PC-9 (cell line): Measurements from ENCODE around the gene ODAD4. TPM values are rescaled to one million over a fixed set of nuclear protein-coding genes. Genes with fewer than 3 reads are reported as not detected.

Experiments used
- BruUV-seq: library from RNA; stranded (reverse); fragments of 400-500 nt; replicated peaks from 2 replicates; lab custom pipeline; 2021; lab: Mats Ljungman, UMichigan
- CTCF ChIA-PET: fragments of 300-600 bp; sonication (Branson Sonifier 250); formaldehyde crosslinking; loops from one replicate; lab custom pipeline; 2022; ENCODE audit warnings: antibody characterized with exemption; lab: Charles Lee
- POLR2A ChIA-PET: fragments of 300-600 bp; sonication (Branson Sonifier 250); formaldehyde crosslinking; loops from one replicate; lab custom pipeline; 2022; ENCODE audit warnings: antibody characterized with exemption; ENCODE audit not compliant: unreplicated experiment; lab: Charles Lee
- DNase-seq, 2 experiments: peaks; one replicate each; pipeline versions ENCODE4 v3.0.0 to v3.0.0-alpha.2; 2015 to 2022; ENCODE audit warnings: mixed read lengths in 1 of 2
- H2AFZ ChIP-seq: fragments of 200-600 bp; sonication (generic); 2 replicates; pipeline ENCODE4 v1.8.1; 2017; ENCODE audit warnings: antibody characterized with exemption
- H3F3A ChIP-seq: fragments of 200-600 bp; sonication (generic); 2 replicates; pipeline ENCODE4 v1.8.1; 2017; ENCODE audit warnings: antibody characterized with exemption, mild to moderate bottlenecking, low read depth; ENCODE audit not compliant: insufficient read depth
- H3K27ac ChIP-seq: fragments of 200-600 bp; sonication (generic); 2 replicates; pipeline ENCODE4 v1.6.1; 2016; ENCODE audit warnings: mixed run types
- H3K27me3 ChIP-seq: fragments of 200-600 bp; sonication (generic); 2 replicates; pipeline ENCODE4 v1.6.1; 2016; ENCODE audit warnings: low read depth, mixed run types; ENCODE audit not compliant: insufficient read depth
- H3K36me3 ChIP-seq: fragments of 200-600 bp; sonication (generic); 2 replicates; pipeline ENCODE4 v1.6.1; 2016; ENCODE audit warnings: low read depth, mixed run types
- H3K4me1 ChIP-seq: fragments of 200-600 bp; sonication (generic); replicated peaks from 2 replicates; pipeline ENCODE4 v1.6.1; 2016; ENCODE audit warnings: mixed run types; ENCODE audit not compliant: insufficient read depth
- H3K4me2 ChIP-seq: fragments of 200-600 bp; sonication (generic); 2 replicates; pipeline ENCODE4 v1.6.1; 2017; ENCODE audit warnings: mixed run types
- H3K4me3 ChIP-seq: fragments of 200-600 bp; sonication (generic); 2 replicates; pipeline ENCODE4 v1.6.1; 2016; ENCODE audit warnings: mixed run types
- H3K79me2 ChIP-seq: fragments of 200-600 bp; sonication (generic); 2 replicates; pipeline ENCODE4 v1.6.1; 2017; ENCODE audit warnings: low read depth, mixed run types
- H3K9me2 ChIP-seq: fragments of 200-600 bp; sonication (generic); 2 replicates; pipeline ENCODE4 v1.8.1; 2017; ENCODE audit warnings: mild to moderate bottlenecking; ENCODE audit not compliant: insufficient read depth
- H3K9me3 ChIP-seq: fragments of 200-600 bp; sonication (generic); 2 replicates; pipeline ENCODE4 v1.8.1; 2016; ENCODE audit warnings: low read depth; ENCODE audit not compliant: insufficient read depth
- H4K20me1 ChIP-seq: fragments of 200-600 bp; sonication (generic); 2 replicates; pipeline ENCODE4 v1.8.1; 2017; ENCODE audit not compliant: insufficient read depth
- EZH2 ChIP-seq: fragments of 200-600 bp; sonication (generic); IDR thresholded peaks from 2 replicates; pipeline ENCODE4 v1.8.0; 2017; ENCODE audit warnings: antibody characterized with exemption, low read depth
- intact Hi-C: fragments of 100-400 bp; cut with micrococcal nuclease; formaldehyde crosslinking; loops from one replicate; pipeline ENCODE4 v1.10.0; 2022; ENCODE audit not compliant: unreplicated experiment
- total RNA-seq: library from RNA; stranded (reverse); gene quantifications from 2 replicates; pipeline ENCODE4 v1.2.3, GENCODE V29; 2021
- TF ChIP-seq, protein P1 (sequence below): fragments of 200-600 bp; sonication (generic); conservative IDR thresholded peaks from 2 replicates; pipeline ENCODE4 v1.6.1; 2017; ENCODE audit warnings: mixed run types, antibody characterized with exemption, mild to moderate bottlenecking, moderate library complexity

The ODAD4 gene
- total RNA-seq, 1 experiment from 2014 or later, result 4.0 TPM

DNA sequence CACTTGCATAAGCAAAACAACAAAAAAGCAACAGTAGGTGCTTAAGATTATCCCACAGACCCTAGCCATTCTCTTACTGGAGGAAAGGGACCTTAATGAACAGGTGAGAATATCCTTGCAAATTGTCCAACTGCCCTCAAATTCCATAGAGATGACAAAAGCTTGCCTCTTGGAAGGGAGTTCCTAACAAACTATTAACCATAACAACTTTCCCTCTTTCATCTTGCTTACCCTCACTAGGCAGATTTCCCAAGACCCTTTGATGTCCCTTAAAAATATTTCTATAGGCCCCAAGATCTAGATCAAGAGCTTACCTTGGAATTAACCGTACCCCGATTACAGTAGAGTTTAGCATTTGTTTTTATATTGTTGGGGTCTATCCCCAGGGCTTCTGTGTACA, 58.0 kb downstream of the ODAD4 start:
- no TSS peak for BruUV-seq

DNA sequence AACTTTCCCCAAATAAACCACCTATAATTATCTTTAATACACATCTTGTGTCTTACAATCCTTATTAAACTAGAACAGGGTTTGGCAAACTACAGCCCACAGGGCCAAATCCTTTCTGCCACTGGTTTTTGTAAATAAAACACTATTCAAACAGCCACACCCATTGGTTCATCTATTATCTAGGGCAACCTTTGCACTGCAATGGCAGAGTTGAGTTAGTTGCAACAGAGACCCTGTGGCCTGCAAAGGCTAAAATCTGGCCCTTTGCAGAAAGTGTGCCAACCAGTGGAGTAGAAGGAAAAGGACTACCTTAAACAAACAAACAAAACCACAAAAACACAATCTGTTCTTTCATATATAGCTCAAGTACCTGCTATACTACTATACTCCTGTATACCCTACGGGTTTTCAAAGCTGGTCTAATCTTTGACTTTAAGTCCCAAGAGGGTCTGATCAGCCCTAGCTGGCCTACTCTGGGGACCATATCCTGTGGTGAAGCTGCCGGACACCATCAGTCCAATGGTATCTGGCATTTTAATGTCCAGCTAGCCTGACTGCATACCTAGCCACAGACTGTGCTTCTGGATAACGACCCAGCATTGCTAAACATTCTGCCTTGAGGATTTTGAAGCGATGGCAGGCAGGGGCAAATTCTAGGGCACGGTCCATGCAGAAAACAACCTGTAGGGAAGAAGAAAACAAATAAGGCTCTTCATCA, 59.4 kb downstream of the ODAD4 start:
- Histone ChIP-seq H3K4me1 (peaks cover 34% of the 10 kb centered on the region), H3K9me3 (no peaks in the 10 kb centered on the region), H3K79me2 (no peaks in the 10 kb centered on the region), H3F3A (peaks cover 46% of the 10 kb centered on the region), H3K27ac (peak overlapping the region; percentile 32; the same call in 1 of the 2 replicates), H4K20me1 (peaks cover 67% of the 10 kb centered on the region), H3K4me3 (no peak overlapping the region; the same call in 1 of the 2 replicates), H3K4me2 (peak overlapping the region; percentile 39), H2AFZ (no peak overlapping the region), H3K27me3 (no peaks in the 10 kb centered on the region), H3K36me3 (peaks cover 44% of the 10 kb centered on the region), H3K9me2 (no peaks in the 10 kb centered on the region)
- ChIA-PET POLR2A (interaction anchor here (0.6 to 0.7 kb wide), 2 partner anchors 28 to 154 kb away, joined by 3 to 5 read pairs; partner anchors contain the start of gene NT5C3B), CTCF (interaction anchor here (0.7 kb wide), 1 partner anchor 23 kb away, joined by 5 read pairs; no protein-coding TSS in a partner anchor)
- peak in 1 of 2 experiments; percentile 91 for DNase-seq
- intact Hi-C loops, result no loop called here
- no peak for TF ChIP-seq EZH2
- TF ChIP-seq, protein P1, sequence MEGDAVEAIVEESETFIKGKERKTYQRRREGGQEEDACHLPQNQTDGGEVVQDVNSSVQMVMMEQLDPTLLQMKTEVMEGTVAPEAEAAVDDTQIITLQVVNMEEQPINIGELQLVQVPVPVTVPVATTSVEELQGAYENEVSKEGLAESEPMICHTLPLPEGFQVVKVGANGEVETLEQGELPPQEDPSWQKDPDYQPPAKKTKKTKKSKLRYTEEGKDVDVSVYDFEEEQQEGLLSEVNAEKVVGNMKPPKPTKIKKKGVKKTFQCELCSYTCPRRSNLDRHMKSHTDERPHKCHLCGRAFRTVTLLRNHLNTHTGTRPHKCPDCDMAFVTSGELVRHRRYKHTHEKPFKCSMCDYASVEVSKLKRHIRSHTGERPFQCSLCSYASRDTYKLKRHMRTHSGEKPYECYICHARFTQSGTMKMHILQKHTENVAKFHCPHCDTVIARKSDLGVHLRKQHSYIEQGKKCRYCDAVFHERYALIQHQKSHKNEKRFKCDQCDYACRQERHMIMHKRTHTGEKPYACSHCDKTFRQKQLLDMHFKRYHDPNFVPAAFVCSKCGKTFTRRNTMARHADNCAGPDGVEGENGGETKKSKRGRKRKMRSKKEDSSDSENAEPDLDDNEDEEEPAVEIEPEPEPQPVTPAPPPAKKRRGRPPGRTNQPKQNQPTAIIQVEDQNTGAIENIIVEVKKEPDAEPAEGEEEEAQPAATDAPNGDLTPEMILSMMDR, result 0 out of 2 replicates have a peak, but pooled peaks have one; percentile 12
- no TSS peak for BruUV-seq

More for the DNA sequence above, 58.0 kb downstream of the ODAD4 start:
- no peaks in the 10 kb centered on the region for H3K79me2 ChIP-seq
- TF ChIP-seq EZH2, result no peak
- TF ChIP-seq, protein P1, result no peak
- H4K20me1 ChIP-seq, result peaks cover 67% of the 10 kb centered on the region
- intact Hi-C loops, result no loop called here
- POLR2A ChIA-PET, result interaction anchor here (0.7 kb wide), 1 partner anchor 99 kb away, joined by 9 read pairs; no protein-coding TSS in a partner anchor
- H3K4me2 ChIP-seq, result no peak overlapping the region
- no peak overlapping the region for H2AFZ ChIP-seq
- peaks cover 34% of the 10 kb centered on the region for H3K4me1 ChIP-seq
- peaks cover 54% of the 10 kb centered on the region for H3K36me3 ChIP-seq
- no peak overlapping the region for H3K4me3 ChIP-seq
- CTCF ChIA-PET, result no interaction called here
- H3K9me2 ChIP-seq, result no peaks in the 10 kb centered on the region
- H3K27ac ChIP-seq, result no peak overlapping the region
- DNase-seq, result no peak
- no peaks in the 10 kb centered on the region for H3K9me3 ChIP-seq
- H3F3A ChIP-seq, result peaks cover 45% of the 10 kb centered on the region
- no peaks in the 10 kb centered on the region for H3K27me3 ChIP-seq

DNA sequence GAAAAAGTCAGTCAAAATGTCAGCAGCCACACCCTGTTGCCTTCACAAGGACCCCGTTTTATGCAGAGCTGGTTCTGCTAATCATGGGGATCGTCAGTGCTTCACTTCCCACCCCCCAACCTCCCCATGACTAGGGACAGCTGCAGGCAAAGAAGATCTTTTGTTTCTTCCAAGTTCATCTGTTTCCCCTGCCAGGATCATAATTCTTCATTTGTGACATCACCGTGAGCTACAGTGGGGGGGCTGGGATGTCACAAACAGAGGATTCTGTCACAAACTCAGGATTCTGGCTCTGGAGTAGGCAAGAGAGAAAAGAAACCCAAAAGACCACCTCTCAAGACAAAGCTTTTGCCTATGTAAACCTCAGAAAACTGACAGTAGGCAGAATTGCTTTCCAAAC, 62.2 kb downstream of the ODAD4 start:
- ChIA-PET CTCF (no interaction called here), POLR2A (no interaction called here)
- no TSS peak for BruUV-seq
- Histone ChIP-seq H4K20me1 (peaks cover 54% of the 10 kb centered on the region), H2AFZ (no peak overlapping the region), H3K4me1 (peaks cover 34% of the 10 kb centered on the region), H3K27me3 (no peaks in the 10 kb centered on the region), H3K4me2 (no peak overlapping the region), H3K79me2 (no peaks in the 10 kb centered on the region), H3F3A (peaks cover 44% of the 10 kb centered on the region), H3K36me3 (peaks cover 40% of the 10 kb centered on the region), H3K9me3 (no peaks in the 10 kb centered on the region), H3K4me3 (no peak overlapping the region), H3K27ac (no peak overlapping the region), H3K9me2 (no peaks in the 10 kb centered on the region)
- no peak for TF ChIP-seq EZH2
- TF ChIP-seq, protein P1, result no peak
- no peak for DNase-seq
- intact Hi-C loops, result no loop called here
